Tibial nerve (tissue), 3 donors: ENCODE data around the gene CTNNA2.

Source experiments
- POLR2A ChIP-seq, 2 donors: fragments of 450-650 bp; IDR thresholded peaks; one replicate each; pipeline ENCODE4 v1.6.1; 2017; ENCODE audit warnings: antibody characterized with exemption in 2 of 2, mild to moderate bottlenecking in 2 of 2, moderate library complexity in 2 of 2
- TF ChIP-seq, protein P1 (sequence below), 5 experiments: fragments of 200-600 bp in 3 of 5; fragments of 450-650 bp in 2 of 5; sonication (generic) in 3 of 5; IDR thresholded peaks; one replicate each; pipeline ENCODE4 v1.5.1; 2016 to 2019; ENCODE audit warnings: antibody characterized with exemption in 5 of 5, mild to moderate bottlenecking in 3 of 5, moderate library complexity in 2 of 5

DNA sequence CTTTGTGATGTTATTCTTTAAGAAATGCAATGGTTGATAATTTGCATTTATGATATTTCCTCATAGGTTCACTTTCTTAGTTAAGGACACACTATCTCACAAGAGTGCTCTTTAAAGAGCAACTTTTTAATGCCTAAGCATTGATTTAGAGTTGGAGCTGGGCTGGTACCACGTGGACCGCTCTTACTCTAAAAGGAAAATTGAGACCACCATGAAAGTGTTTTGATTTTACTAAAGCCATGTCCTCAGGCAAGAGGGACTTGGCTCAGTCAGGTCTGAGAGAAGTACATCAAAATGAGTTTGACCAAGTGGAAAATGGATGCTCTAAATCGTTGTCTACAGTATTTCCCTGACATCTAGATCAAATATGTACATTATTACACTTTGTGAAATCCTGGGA lies 489.3 kb downstream of the CTNNA2 start:
- TF ChIP-seq POLR2A (IDR thresholded peaks at IDR 0.05): no peak
- TF ChIP-seq, protein P1, sequence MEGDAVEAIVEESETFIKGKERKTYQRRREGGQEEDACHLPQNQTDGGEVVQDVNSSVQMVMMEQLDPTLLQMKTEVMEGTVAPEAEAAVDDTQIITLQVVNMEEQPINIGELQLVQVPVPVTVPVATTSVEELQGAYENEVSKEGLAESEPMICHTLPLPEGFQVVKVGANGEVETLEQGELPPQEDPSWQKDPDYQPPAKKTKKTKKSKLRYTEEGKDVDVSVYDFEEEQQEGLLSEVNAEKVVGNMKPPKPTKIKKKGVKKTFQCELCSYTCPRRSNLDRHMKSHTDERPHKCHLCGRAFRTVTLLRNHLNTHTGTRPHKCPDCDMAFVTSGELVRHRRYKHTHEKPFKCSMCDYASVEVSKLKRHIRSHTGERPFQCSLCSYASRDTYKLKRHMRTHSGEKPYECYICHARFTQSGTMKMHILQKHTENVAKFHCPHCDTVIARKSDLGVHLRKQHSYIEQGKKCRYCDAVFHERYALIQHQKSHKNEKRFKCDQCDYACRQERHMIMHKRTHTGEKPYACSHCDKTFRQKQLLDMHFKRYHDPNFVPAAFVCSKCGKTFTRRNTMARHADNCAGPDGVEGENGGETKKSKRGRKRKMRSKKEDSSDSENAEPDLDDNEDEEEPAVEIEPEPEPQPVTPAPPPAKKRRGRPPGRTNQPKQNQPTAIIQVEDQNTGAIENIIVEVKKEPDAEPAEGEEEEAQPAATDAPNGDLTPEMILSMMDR (IDR thresholded peaks at IDR 0.05): no peak
